SH-SY5Y (cell line): Measurements from ENCODE around the gene A2M.

Experiments
- GATA2 ChIP-seq: IDR thresholded peaks from 2 replicates; pipeline ENCODE4 v1.6.1; 2011; ENCODE audit warnings: mild to moderate bottlenecking, low read depth, low read length
- GATA3 ChIP-seq: IDR thresholded peaks from 2 replicates; pipeline ENCODE4 v1.6.1; 2011; ENCODE audit warnings: low read depth, mild to moderate bottlenecking, low read length, moderate library complexity

The A2M gene

GRCh38 chr12:9032202-9032964 lies 83.3 kb downstream of the A2M start:
- no peak for TF ChIP-seq GATA3
- TF ChIP-seq GATA2: no peak

- no peak for TF ChIP-seq GATA3
Observed at GRCh38 chr12:9030776-9031175, 84.9 kb downstream of the A2M start.

GRCh38 chr12:9027161-9028059 lies 88.3 kb downstream of the A2M start:
- TF ChIP-seq GATA2 (no peak), GATA3 (no peak)

- no peak for TF ChIP-seq GATA2
- TF ChIP-seq GATA3: no peak
Observed at GRCh38 chr12:9024512-9024911, 91.2 kb downstream of the A2M start.

- TF ChIP-seq GATA2 (no peak), GATA3 (no peak)
Observed at GRCh38 chr12:9022592-9022991, 93.1 kb downstream of the A2M start.
